Choroid plexus epithelial cell (primary cell): Measurements from ENCODE around the gene CCDC197.
A peak's percentile ranks its signal among the peaks of the same experiment; 100 is the strongest.

Source experiments
- DNase-seq: peaks from one replicate; pipeline ENCODE4 v3.0.0-alpha.2; 2010; ENCODE audit warnings: low read depth
- H3K4me3 ChIP-seq: 2 replicates; pipeline ENCODE4 v1.5.1; 2011; ENCODE audit warnings: low read depth, mild to moderate bottlenecking, control low read depth, low read length, moderate library complexity
- TF ChIP-seq, protein P1 (sequence below): conservative IDR thresholded peaks from 2 replicates; pipeline ENCODE4 v1.5.1; 2011; ENCODE audit warnings: low read depth, mild to moderate bottlenecking, control low read depth, inconsistent platforms, low read length, moderate library complexity

The CCDC197 gene

DNA sequence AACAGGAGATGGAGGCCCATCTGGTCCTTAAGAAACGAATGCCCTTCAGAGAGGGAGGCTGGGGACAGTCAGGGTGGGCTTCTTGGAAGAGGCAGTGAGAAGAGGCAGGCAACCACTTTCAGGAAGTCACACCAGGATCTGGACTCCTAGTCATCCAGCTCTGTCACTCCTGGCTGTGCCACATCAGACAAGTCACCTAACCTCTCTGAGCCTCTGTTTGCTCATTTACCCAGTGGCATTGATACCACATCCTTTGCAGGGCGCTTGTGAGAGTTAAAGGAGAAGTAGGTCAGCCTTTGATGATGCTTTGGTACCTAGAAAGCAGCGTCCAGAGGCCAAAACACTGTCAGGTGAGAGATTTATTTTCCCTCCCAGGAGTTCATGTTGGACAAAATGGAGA, 11.1 kb downstream of the CCDC197 start:
- no peak for DNase-seq
- TF ChIP-seq, protein P1, sequence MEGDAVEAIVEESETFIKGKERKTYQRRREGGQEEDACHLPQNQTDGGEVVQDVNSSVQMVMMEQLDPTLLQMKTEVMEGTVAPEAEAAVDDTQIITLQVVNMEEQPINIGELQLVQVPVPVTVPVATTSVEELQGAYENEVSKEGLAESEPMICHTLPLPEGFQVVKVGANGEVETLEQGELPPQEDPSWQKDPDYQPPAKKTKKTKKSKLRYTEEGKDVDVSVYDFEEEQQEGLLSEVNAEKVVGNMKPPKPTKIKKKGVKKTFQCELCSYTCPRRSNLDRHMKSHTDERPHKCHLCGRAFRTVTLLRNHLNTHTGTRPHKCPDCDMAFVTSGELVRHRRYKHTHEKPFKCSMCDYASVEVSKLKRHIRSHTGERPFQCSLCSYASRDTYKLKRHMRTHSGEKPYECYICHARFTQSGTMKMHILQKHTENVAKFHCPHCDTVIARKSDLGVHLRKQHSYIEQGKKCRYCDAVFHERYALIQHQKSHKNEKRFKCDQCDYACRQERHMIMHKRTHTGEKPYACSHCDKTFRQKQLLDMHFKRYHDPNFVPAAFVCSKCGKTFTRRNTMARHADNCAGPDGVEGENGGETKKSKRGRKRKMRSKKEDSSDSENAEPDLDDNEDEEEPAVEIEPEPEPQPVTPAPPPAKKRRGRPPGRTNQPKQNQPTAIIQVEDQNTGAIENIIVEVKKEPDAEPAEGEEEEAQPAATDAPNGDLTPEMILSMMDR, result no peak
- no peak overlapping the region for H3K4me3 ChIP-seq

DNA sequence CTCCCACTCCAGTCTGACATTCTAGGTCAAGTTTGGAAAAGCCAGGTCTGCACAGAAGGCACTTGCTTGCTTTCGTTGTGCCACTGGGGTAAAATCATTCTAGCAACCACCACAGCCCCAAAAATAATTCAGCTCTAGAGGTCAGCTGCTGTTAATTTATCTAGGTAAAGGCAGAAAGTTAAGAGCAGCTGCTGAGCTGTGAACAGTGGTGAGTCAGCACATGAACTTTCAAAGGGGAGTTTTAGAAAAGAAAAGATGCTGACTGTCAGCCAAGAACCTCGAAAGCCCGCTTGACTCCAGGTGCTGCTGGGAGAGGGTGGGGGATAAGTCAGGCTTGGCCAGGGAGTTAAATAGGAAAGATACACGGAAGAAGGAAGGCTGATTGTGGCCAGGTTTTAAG, 12.7 kb downstream of the CCDC197 start:
- peak; percentile 75 for DNase-seq

DNA sequence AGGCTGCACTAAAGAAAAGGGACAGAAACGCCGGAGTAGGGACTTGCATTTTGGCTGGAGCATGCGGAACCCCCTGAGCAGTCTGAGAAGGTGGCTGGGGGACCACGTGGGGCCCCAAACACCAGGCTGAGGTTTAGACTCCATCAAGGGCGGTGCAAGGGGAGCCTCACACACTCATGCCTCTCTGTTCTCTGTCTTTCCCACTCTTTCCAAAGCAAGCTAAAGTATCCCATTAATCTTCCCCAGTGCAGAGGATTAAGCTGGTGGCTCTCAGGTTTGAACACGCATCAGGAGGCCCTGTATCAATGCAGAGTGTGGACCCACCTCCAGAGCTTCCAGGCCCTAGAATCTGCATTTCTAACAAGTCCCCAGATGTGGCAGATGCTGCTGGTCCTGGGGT, 13.5 kb downstream of the CCDC197 start:
- TF ChIP-seq, protein P1, result no peak
- H3K4me3 ChIP-seq, result no peak overlapping the region
- no peak for DNase-seq

More for the DNA sequence above, 12.7 kb downstream of the CCDC197 start:
- H3K4me3 ChIP-seq, result no peak overlapping the region
- TF ChIP-seq, protein P1, result no peak

DNA sequence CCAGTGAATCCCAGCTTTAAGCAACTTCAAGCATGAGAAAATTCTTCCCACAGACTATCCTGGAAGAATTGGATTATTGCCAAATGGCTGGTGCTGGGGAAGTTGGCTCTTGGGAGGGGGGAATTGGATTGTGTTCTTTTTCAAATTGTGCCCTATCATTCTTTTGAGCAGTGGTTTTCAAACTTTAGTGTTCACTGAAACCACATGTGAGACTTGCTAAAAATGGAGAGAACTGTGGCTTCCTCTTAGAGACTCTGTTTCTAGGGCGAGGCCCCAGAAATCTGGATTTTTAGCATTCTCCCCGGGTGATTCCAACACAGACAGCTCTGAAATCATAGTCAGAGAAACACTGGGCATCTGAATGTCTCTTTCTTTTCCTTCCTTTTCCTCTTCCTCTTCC, 14.7 kb downstream of the CCDC197 start:
- TF ChIP-seq, protein P1, result no peak
- DNase-seq, result no peak
- H3K4me3 ChIP-seq, result no peak overlapping the region

DNA sequence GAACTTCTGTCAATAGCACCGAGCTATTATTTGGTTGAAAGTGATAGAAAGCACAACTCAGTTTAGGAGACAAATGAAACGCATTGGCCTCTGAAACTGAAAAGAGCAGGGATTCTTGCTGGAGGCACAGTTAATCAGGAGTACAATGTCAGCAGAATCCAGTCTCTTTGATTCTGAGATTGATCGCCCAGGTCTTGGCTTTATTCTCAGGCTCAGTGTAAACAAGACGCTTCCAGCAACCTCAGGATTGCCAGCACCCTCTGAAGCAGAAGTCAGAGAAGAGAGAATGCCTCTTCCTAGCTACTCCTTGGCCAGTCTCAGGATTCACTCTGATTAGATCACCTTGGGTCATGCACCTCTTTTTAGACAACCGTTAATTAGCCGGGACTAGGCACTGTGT, 17.3 kb downstream of the CCDC197 start:
- no peak for DNase-seq
- H3K4me3 ChIP-seq, result no peak overlapping the region
- TF ChIP-seq, protein P1, result no peak

DNA sequence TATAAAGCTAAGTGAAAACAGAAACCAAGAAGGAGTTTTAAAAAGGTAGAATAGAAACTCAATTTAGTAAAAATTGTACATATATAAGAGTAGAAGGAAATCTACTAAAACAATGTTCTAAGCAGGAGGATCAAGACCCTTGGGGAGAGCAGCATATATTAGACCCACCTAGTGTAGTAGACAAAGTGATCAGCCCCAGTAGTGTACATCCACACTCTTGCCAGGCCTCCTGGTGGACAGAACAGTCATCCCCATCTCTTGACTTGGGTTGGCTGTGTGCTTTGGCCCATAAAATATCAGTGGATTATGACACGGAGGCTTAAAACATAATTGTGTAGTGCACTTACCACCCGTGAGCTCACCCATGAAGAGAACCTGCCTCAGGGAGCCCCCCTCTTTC, 18.1 kb downstream of the CCDC197 start:
- H3K4me3 ChIP-seq, result no peak overlapping the region
- DNase-seq, result no peak
- TF ChIP-seq, protein P1, result peak; percentile 17

DNA sequence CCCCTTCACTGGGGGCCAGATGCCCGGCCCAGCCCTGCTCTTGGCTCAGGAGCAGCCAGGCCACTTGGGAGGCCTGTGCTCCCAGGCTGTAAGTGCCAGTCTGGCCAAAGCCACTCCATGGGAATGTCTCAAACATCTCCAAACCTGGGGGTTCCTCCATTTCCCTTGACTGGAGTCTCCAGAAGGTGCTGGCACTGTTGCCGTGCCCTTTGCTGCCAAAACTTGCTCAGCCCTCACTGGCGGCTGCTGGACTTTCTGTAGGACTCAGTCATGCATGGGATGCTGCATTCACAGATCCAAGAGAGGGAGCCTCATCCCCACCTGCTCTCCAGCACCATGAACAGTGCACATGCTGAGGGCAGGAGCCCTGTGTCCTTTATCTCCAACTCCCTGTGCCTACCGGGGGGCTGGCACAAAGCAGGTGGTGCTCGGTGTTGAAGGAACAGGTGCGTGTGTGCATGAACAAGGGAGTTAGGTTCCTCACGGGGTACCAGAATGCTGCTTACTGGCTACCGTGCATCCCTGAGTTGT, 19.4 kb downstream of the CCDC197 start:
- H3K4me3 ChIP-seq, result no peak overlapping the region
- no peak for DNase-seq
- TF ChIP-seq, protein P1, result no peak
